Keratinocyte (primary cell): Measurements from ENCODE around the gene BSDC1. TPM values are rescaled to one million over a fixed set of nuclear protein-coding genes. Genes with fewer than 3 reads are reported as not detected.

Experiments
- DNase-seq: peaks from one replicate; pipeline ENCODE4 v3.0.0-alpha.2; 2011; ENCODE audit warnings: low read depth, missing footprints, low spot score
- FAIRE-seq: peaks from 2 replicates; lab custom pipeline; 2011; peaks lifted over from hg19 to GRCh38; lab: Jason Lieb, UNC
- H2AFZ ChIP-seq: 2 replicates; pipeline ENCODE4 v1.6.0; 2012; ENCODE audit warnings: low read length, control low read depth, inconsistent platforms; ENCODE audit not compliant: control insufficient read depth
- H3K27ac ChIP-seq: 2 replicates; pipeline ENCODE4 v1.5.1; 2011; ENCODE audit warnings: low read length; ENCODE audit not compliant: control insufficient read depth, insufficient read depth
- H3K27me3 ChIP-seq: 3 replicates; pipeline ENCODE4 v1.6.0; 2011; ENCODE audit warnings: low read length; ENCODE audit not compliant: control insufficient read depth, insufficient read depth; ENCODE audit errors: extremely low read depth
- H3K36me3 ChIP-seq, 2 experiments: 2 replicates in 1 of 2; 3 replicates in 1 of 2; pipeline ENCODE4 v1.5.1; 2011; ENCODE audit warnings: low read length in 2 of 2, mild to moderate bottlenecking in 1 of 2; ENCODE audit not compliant: control insufficient read depth in 2 of 2, insufficient read depth in 2 of 2; ENCODE audit errors: extremely low read depth in 1 of 2
- H3K4me1 ChIP-seq: 3 replicates; pipeline ENCODE4 v1.5.1; 2011; ENCODE audit warnings: low read length; ENCODE audit not compliant: control insufficient read depth, insufficient read depth; ENCODE audit errors: extremely low read depth
- H3K4me2 ChIP-seq: 3 replicates; pipeline ENCODE4 v1.6.0; 2011; ENCODE audit warnings: low read depth, low read length; ENCODE audit not compliant: control insufficient read depth, insufficient read depth; ENCODE audit errors: extremely low read depth
- H3K4me3 ChIP-seq, 3 experiments: fragments of 200-600 bp in 1 of 3; sonication (generic) in 1 of 3; 2 replicates in 2 of 3; 3 replicates in 1 of 3; pipeline ENCODE4 v1.5.1; 2011 to 2016; ENCODE audit warnings: low read length in 3 of 3, mild to moderate bottlenecking in 3 of 3, control low read depth in 2 of 3, inconsistent platforms in 1 of 3, low read depth in 1 of 3, mixed read lengths in 1 of 3, mixed run types in 1 of 3, moderate library complexity in 1 of 3; ENCODE audit not compliant: control insufficient read depth in 2 of 3, insufficient read depth in 2 of 3; ENCODE audit errors: extremely low read depth in 1 of 3
- H3K79me2 ChIP-seq: 2 replicates; pipeline ENCODE4 v1.6.0; 2012; ENCODE audit warnings: low read length; ENCODE audit not compliant: control insufficient read depth, insufficient read depth
- H3K9ac ChIP-seq: 3 replicates; pipeline ENCODE4 v1.6.0; 2011; ENCODE audit warnings: low read length; ENCODE audit not compliant: control insufficient read depth, insufficient read depth; ENCODE audit errors: extremely low read depth
- H3K9me1 ChIP-seq: 3 replicates; pipeline ENCODE4 v1.6.0; 2011; ENCODE audit warnings: low read length; ENCODE audit not compliant: control insufficient read depth, insufficient read depth; ENCODE audit errors: extremely low read depth
- H3K9me3 ChIP-seq: 2 replicates; pipeline ENCODE4 v1.5.1; 2012; ENCODE audit warnings: low read depth, low read length; ENCODE audit not compliant: control insufficient read depth
- H4K20me1 ChIP-seq: 3 replicates; pipeline ENCODE4 v1.6.0; 2011; ENCODE audit warnings: low read length; ENCODE audit not compliant: control insufficient read depth, insufficient read depth; ENCODE audit errors: extremely low read depth
- CTCF ChIP-seq, 3 experiments: IDR thresholded peaks in 1 of 3; conservative IDR thresholded peaks in 1 of 3; optimal IDR thresholded peaks in 1 of 3; 2 replicates in 2 of 3; 3 replicates in 1 of 3; pipeline versions ENCODE3 to v1.5.1; 2011; ENCODE audit warnings: low read length in 3 of 3, mild to moderate bottlenecking in 3 of 3, moderate library complexity in 2 of 3, control low read depth in 1 of 3, inconsistent platforms in 1 of 3; ENCODE audit not compliant: insufficient read depth in 2 of 3; ENCODE audit errors: extremely low read depth in 1 of 3
- EZH2 ChIP-seq: IDR thresholded peaks from one replicate; pipeline ENCODE4 v1.6.1; 2012; ENCODE audit warnings: inconsistent platforms, mild to moderate bottlenecking, low read length, moderate library complexity
- dilution Hi-C: fragments of 300-500 bp; cut with MboI; formaldehyde crosslinking; loops from one replicate; pipeline ENCODE4 v1.7.0; 2020; ENCODE audit warnings: low sequenced_read_pairs; ENCODE audit not compliant: extremely low pct_ligation_motif_present
- polyA plus RNA-seq, 5 experiments: library from polyadenylated mRNA; depleted of rRNA in 3 of 5; stranded (reverse) in 3 of 5; stranded (forward) in 1 of 5; unstranded in 1 of 5; fragments of >200 nt; gene quantifications; 1 replicate in 1 of 5; 2 replicates in 3 of 5; 3 replicates in 1 of 5; pipeline versions ENCODE4 v1.2.1 to v1.2.3, GENCODE V29; 2011 to 2012; ENCODE audit warnings: missing spikeins in 2 of 5, low read depth in 1 of 5, low replicate concordance in 1 of 5

Gene BSDC1
- polyA plus RNA-seq, 1 donor (not counting 4 experiments of a cell fraction or from before 2014, with no cell fraction given) = 38.1 TPM

DNA sequence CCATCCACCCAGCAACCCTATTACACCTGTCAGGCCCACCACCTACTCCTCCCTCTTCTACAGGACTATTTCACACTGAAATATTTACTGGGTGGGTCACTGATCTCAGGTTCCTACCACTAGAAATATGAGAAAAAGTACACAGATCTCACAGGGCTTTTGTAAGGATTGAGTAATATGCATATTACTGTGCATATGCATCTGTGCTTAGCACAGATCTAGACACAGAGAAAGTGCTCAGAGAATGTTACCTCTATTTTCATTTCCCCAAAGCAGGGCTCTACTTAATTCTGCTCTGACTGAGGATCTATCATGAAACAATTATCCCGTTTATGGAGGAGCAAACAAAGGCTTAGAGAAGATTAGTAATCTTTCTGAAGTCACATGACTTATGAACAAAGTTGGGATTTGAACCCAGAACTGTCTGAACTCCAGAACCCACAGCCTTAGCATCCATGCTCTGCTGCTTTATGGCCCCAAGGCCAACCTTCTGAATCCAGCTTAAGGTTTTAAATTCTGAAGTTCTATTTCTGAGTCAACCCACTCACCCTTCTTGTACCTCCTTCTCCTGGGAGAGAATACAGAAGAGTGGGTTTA, 20.1 kb downstream of the BSDC1 start:
- peaks cover 46 to 54% of the 10 kb centered on the region in 2 experiments for H3K36me3 ChIP-seq
- no peaks in the 10 kb centered on the region for H3K9me1 ChIP-seq
- H3K4me3 ChIP-seq = no peak overlapping the region
- no peak overlapping the region for H3K9ac ChIP-seq
- no peaks in the 10 kb centered on the region for H3K27me3 ChIP-seq
- no peaks in the 10 kb centered on the region for H3K9me3 ChIP-seq
- TF ChIP-seq EZH2 = no peak
- no peak for TF ChIP-seq CTCF (optimal IDR thresholded peaks at IDR 0.05 in 1 of 3, IDR thresholded peaks at IDR 0.05 in 1 of 3, conservative IDR thresholded peaks at IDR 0.05 in 1 of 3; ENCODE audit: extremely low read depth in 1 of 3, insufficient read depth in 2 of 3, low read length in 3 of 3)
- H3K79me2 ChIP-seq = no peaks in the 10 kb centered on the region
- dilution Hi-C loops = no loop called here
- H4K20me1 ChIP-seq = no peaks in the 10 kb centered on the region
- H3K4me2 ChIP-seq = no peak overlapping the region
- DNase-seq (no peak), FAIRE-seq (no peak)
- no peaks in the 10 kb centered on the region for H3K4me1 ChIP-seq
- no peak overlapping the region for H2AFZ ChIP-seq
- H3K27ac ChIP-seq = no peak overlapping the region

DNA sequence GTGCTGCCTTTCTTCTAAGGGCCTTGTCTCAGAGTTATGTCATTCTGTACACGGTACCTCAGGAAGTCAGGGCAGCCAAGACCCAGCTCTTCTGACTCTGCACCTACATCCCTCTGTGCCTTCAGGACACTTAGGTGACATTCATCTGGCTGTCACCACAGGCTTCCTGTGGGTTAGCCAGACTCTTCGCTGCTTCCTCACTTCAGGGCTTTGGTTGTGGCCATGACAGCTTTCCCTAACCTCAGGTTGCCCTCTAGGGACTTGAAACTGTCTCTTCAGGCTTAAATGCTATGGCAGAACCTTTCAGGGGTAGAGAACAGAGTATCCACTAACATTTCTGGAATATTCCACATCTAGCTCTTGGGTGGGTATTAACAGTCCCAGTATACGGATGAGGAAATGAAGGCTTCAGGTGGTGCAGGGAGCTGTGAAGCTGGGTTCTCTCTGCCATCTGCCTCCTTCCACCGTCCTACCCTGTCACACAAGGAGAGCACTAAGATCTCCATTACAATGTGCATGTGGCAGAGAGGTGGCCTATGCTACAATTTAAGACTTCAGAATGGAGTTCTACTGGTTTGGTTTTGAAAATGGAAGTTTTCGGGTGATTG, 22.0 kb downstream of the BSDC1 start:
- H4K20me1 ChIP-seq = no peaks in the 10 kb centered on the region
- FAIRE-seq (no peak), DNase-seq (no peak)
- H3K4me1 ChIP-seq = no peaks in the 10 kb centered on the region
- no peak overlapping the region for H3K27ac ChIP-seq
- H3K9me3 ChIP-seq = no peaks in the 10 kb centered on the region
- no peak overlapping the region for H3K4me3 ChIP-seq
- H3K9ac ChIP-seq = no peak overlapping the region
- dilution Hi-C loops = no loop called here
- no peak for TF ChIP-seq EZH2
- no peak for TF ChIP-seq CTCF (optimal IDR thresholded peaks at IDR 0.05 in 1 of 3, IDR thresholded peaks at IDR 0.05 in 1 of 3, conservative IDR thresholded peaks at IDR 0.05 in 1 of 3; ENCODE audit: extremely low read depth in 1 of 3, insufficient read depth in 2 of 3, low read length in 3 of 3)
- no peaks in the 10 kb centered on the region for H3K9me1 ChIP-seq
- no peaks in the 10 kb centered on the region for H3K27me3 ChIP-seq
- H2AFZ ChIP-seq = no peak overlapping the region
- no peaks in the 10 kb centered on the region for H3K79me2 ChIP-seq
- no peak overlapping the region for H3K4me2 ChIP-seq
- peaks cover 48% of the 10 kb centered on the region in 2 experiments for H3K36me3 ChIP-seq
